Gastroesophageal sphincter (tissue), 4 donors: Measurements from ENCODE around the gene PPP1R7. TPM values are rescaled to one million over a fixed set of nuclear protein-coding genes. Genes with fewer than 3 reads are reported as not detected.

Experiments
- ATAC-seq: fragments of 150-250 bp; one replicate; pipeline ENCODE4 v1.9.1; 2016; ENCODE audit warnings: mild to moderate bottlenecking, moderate library complexity
- H3K27ac ChIP-seq, 4 donors: fragments of 200-600 bp; sonication (generic) in 3 of 4; 1 replicate in 3 of 4; 2 replicates in 1 of 4; pipeline ENCODE4 v1.5.1; 2016 to 2019
- H3K27me3 ChIP-seq: fragments of 200-600 bp; sonication (generic); one replicate; pipeline ENCODE4 v1.5.1; 2019
- H3K36me3 ChIP-seq, 2 donors: fragments of 200-600 bp; sonication (generic); one replicate each; pipeline ENCODE4 v1.5.1; 2019; ENCODE audit warnings: control low read depth in 1 of 2
- H3K4me1 ChIP-seq, 3 donors: fragments of 200-600 bp; sonication (generic); 1 replicate in 2 of 3; 2 replicates in 1 of 3; pipeline ENCODE4 v1.5.1; 2016 to 2019; ENCODE audit warnings: control low read depth in 2 of 3
- H3K4me3 ChIP-seq, 2 donors: fragments of 200-600 bp; sonication (generic); one replicate each; pipeline ENCODE4 v1.5.1; 2019; ENCODE audit warnings: mild to moderate bottlenecking in 1 of 2, moderate library complexity in 1 of 2
- H3K9me3 ChIP-seq, 3 donors: fragments of 200-600 bp; sonication (generic); one replicate each; pipeline ENCODE4 v1.5.1; 2017 to 2019; ENCODE audit warnings: control low read depth in 2 of 3
- CTCF ChIP-seq, 4 experiments: fragments of 200-600 bp in 2 of 4; fragments of 450-650 bp in 2 of 4; sonication (generic) in 1 of 4; IDR thresholded peaks; one replicate each; pipeline ENCODE4 v1.5.1; 2017 to 2019; ENCODE audit warnings: antibody characterized with exemption in 4 of 4, mild to moderate bottlenecking in 2 of 4, moderate library complexity in 2 of 4
- EP300 ChIP-seq: sonication (generic); formaldehyde crosslinking; IDR thresholded peaks from one replicate; pipeline ENCODE4 v1.6.1; 2017; ENCODE audit warnings: antibody characterized with exemption, mild to moderate bottlenecking
- POLR2A ChIP-seq, 2 donors: fragments of 450-650 bp; IDR thresholded peaks; one replicate each; pipeline ENCODE4 v1.6.1; 2017; ENCODE audit warnings: antibody characterized with exemption in 2 of 2, mild to moderate bottlenecking in 2 of 2, moderate library complexity in 1 of 2
- POLR2AphosphoS5 ChIP-seq: sonication (generic); formaldehyde crosslinking; IDR thresholded peaks from one replicate; pipeline ENCODE4 v1.6.1; 2017; ENCODE audit warnings: antibody characterized with exemption
- WGBS, 2 donors: methylation state at CpG; one replicate each; pipeline ENCODE4 v1.1.5; 2018; ENCODE audit warnings: low coverage in 1 of 2; 5-methylcytosine and 5-hydroxymethylcytosine counted together
- total RNA-seq, 4 donors: library from RNA; depleted of rRNA; stranded (reverse); fragments of >200 nt; gene quantifications; one replicate each; pipeline ENCODE4 v1.1.0, GENCODE V29; 2016

PPP1R7 gene
- total RNA-seq, 4 donors from 2014 or later, result 62.3 to 90.7 (median 73.3) TPM

DNA sequence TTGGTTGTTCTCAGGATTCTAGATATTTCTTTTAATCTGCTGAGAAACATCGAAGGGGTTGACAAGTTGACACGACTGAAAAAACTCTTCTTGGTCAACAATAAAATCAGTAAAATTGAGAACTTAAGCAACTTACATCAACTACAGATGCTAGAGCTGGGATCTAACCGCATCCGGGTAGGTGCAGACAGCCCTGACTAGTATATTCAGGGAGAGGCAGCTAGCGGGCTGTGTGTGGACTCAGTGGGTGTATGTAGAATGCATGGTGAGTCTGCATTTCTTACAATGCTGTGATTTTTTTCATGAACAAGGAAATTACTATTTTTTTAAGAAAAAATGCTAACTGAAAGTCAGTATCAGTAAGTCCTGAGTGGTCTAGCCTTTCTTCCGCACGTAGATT is 10.1 kb downstream of the PPP1R7 start:
- no peak overlapping the region for H3K4me3 ChIP-seq
- H3K36me3 ChIP-seq, result peaks cover 0 to 84% of the 10 kb centered on the region in 2 donors
- no peak for ATAC-seq
- WGBS, 2 donors, result 97 to 100% methylated on average over 3 to 7 of the region's 7 CpGs
- no peak for TF ChIP-seq POLR2A (IDR thresholded peaks at IDR 0.05)
- no peak for TF ChIP-seq EP300
- no peak for TF ChIP-seq POLR2AphosphoS5
- TF ChIP-seq CTCF (IDR thresholded peaks at IDR 0.05), result no peak
- H3K27ac ChIP-seq, result no peak overlapping the region
- H3K4me1 ChIP-seq, result peaks cover 5 to 18% (median 12%) of the 10 kb centered on the region in 3 donors
- no peaks in the 10 kb centered on the region for H3K27me3 ChIP-seq
- no peaks in the 10 kb centered on the region for H3K9me3 ChIP-seq

DNA sequence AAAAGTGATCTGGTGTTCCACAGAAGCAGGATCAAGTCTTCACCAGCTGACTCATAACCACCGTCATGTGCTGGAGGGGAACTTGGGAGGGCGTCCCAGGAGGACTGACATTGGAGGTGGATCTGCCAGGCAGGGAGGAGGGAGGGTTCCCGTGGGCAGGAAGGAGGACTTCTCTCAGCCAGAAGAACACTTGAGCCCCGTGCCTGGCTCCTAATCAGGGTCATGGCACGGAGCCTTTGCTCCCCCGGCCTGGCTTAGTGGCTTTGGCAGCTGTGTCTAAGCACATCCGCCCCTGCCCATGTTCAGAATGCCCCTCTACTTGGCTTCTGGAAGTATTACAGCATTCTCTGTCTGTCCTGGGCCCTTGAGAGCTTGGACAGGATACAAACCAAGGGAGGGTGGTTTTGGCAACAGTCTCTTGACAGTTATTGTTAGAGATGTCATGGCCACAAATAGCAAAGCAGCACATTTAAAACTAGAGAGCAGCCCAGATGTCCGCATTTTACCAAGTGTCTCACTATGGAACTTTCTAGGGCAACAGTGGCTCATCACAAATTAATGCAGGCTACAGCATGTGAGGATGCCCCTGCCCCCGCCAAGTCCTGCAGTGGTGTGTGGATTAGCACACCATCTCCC is 11.5 kb downstream of the PPP1R7 start:
- peaks cover 5 to 18% (median 12%) of the 10 kb centered on the region in 3 donors for H3K4me1 ChIP-seq
- no peak overlapping the region for H3K4me3 ChIP-seq
- peak; percentile 93 for ATAC-seq
- H3K27me3 ChIP-seq, result no peaks in the 10 kb centered on the region
- H3K27ac ChIP-seq, result peak overlapping the region; percentile 61 to 86 (median 80)
- TF ChIP-seq POLR2A (IDR thresholded peaks at IDR 0.05) (no peak), CTCF (IDR thresholded peaks at IDR 0.05) (peak in 1 of 4 experiments; percentile 3), POLR2AphosphoS5 (peak; percentile 73), EP300 (no peak)
- 21 to 33% methylated on average over 3 to 9 of the region's 9 CpGs for WGBS, 2 donors
- H3K36me3 ChIP-seq, result peaks cover 0 to 86% of the 10 kb centered on the region in 2 donors
- H3K9me3 ChIP-seq, result no peaks in the 10 kb centered on the region

GRCh38 chr2:241163601-241164118 is 13.4 kb downstream of the PPP1R7 start:
- WGBS, 2 donors, result 55 to 67% methylated on average over 2 to 3 of the region's 3 CpGs
- no peak overlapping the region for H3K27ac ChIP-seq
- no peaks in the 10 kb centered on the region for H3K27me3 ChIP-seq
- TF ChIP-seq POLR2AphosphoS5 (no peak), POLR2A (IDR thresholded peaks at IDR 0.05) (no peak), EP300 (no peak), CTCF (IDR thresholded peaks at IDR 0.05) (no peak)
- peaks cover 5 to 18% (median 12%) of the 10 kb centered on the region in 3 donors for H3K4me1 ChIP-seq
- no peaks in the 10 kb centered on the region for H3K9me3 ChIP-seq
- no peak for ATAC-seq
- no peak overlapping the region for H3K4me3 ChIP-seq
- peaks cover 0 to 86% of the 10 kb centered on the region in 2 donors for H3K36me3 ChIP-seq

DNA sequence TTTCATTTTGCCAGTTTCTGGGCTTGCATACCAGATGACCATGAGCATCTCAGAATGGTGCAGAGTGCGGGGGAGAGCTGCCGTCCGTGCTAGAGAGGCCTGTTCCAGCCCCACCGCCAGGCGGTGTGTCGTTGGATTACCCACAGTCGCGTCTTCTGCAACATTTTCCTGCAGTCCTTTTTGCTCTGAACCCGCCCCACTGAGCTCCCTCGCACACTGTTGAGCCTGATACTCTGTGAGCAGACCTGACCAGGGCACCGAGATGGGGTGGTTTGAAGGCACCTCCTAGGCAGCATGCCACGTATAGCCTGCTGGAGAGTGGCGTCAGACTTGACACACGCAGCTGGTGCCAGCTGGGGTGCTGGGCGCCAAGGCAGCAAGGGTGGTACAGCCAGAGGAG is 18.1 kb downstream of the PPP1R7 start:
- ATAC-seq, result no peak
- TF ChIP-seq POLR2A (IDR thresholded peaks at IDR 0.05) (no peak), CTCF (IDR thresholded peaks at IDR 0.05) (no peak), EP300 (no peak), POLR2AphosphoS5 (no peak)
- Histone ChIP-seq H3K27me3 (no peaks in the 10 kb centered on the region), H3K9me3 (peaks cover 0 to 15% (median 0%) of the 10 kb centered on the region in 3 donors), H3K36me3 (peaks cover 0 to 99% of the 10 kb centered on the region in 2 donors), H3K4me3 (no peak overlapping the region), H3K4me1 (no peaks in the 10 kb centered on the region), H3K27ac (no peak overlapping the region)
- no CpG with 5 or more reads among the region's 15 CpGs for WGBS, 2 donors

DNA sequence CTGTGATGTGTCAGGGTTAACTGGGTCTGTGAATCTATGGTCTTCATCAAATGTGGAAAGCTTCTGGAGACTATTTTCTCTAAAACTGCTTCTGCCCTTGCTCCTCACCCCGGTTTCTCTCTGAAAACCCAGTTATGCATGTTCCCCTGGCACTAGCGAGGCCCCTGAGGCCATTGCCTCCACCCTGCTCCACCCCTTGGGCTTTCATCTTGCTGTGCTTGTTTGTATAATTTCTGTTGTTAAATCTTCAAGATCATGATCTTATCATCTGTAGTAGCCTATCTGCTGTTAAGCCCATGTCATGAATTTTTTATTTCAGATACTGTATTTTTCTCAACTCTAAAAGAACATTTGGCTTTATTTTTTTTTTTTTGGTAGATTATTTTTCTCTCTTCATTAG is 23.3 kb downstream of the PPP1R7 start:
- H3K4me1 ChIP-seq, result no peaks in the 10 kb centered on the region
- no peak for TF ChIP-seq POLR2A (IDR thresholded peaks at IDR 0.05)
- no peak for TF ChIP-seq CTCF (IDR thresholded peaks at IDR 0.05)
- no peak for TF ChIP-seq EP300
- no peak for TF ChIP-seq POLR2AphosphoS5
- H3K27ac ChIP-seq, result no peak overlapping the region
- H3K27me3 ChIP-seq, result no peaks in the 10 kb centered on the region
- ATAC-seq, result no peak
- WGBS, 2 donors, result 71 to 89% methylated on average over 2 of the region's 2 CpGs
- peaks cover 0 to 97% of the 10 kb centered on the region in 2 donors for H3K36me3 ChIP-seq
- H3K9me3 ChIP-seq, result peaks cover 0 to 15% (median 0%) of the 10 kb centered on the region in 3 donors
- H3K4me3 ChIP-seq, result no peak overlapping the region
